SK-N-SH treated with all-trans-retinoic acid at 6 μM for 48 hours (cell line): Measurements from ENCODE around the gene URM1.

Experiments used
- BACH2 ChIP-seq: fragments of 250-450 bp; sonication (Bioruptor Pico); IDR thresholded peaks from 2 replicates; pipeline ENCODE4 v1.9.0; 2021; ENCODE audit warnings: mild to moderate bottlenecking, borderline replicate concordance
- CREB5 ChIP-seq: fragments of 250-450 bp; sonication (Bioruptor Pico); IDR thresholded peaks from 2 replicates; pipeline ENCODE4 v1.5.1; 2020; ENCODE audit warnings: low read depth, mild to moderate bottlenecking, moderate library complexity
- PATZ1 ChIP-seq: fragments of 250-450 bp; sonication (Bioruptor Pico); IDR thresholded peaks from 2 replicates; pipeline ENCODE4 v1.8.0; 2020; ENCODE audit warnings: mild to moderate bottlenecking, moderate library complexity, borderline replicate concordance

- TF ChIP-seq BACH2 (CRISPR knock-in tag): no peak
- no peak for TF ChIP-seq PATZ1
- TF ChIP-seq CREB5: no peak
Observed at GRCh38 chr9:128419061-128419925, 48.1 kb downstream of the URM1 start.
